Esophagus squamous epithelium (tissue), 5 donors: ENCODE results near the gene PIWIL1. TPM values are rescaled to one million over a fixed set of nuclear protein-coding genes. Genes with fewer than 3 reads are reported as not detected.

ENCODE experiments used
- DNase-seq: peaks from one replicate; lab custom pipeline; 2025; lab: John Stamatoyannopoulos, UW
- H3K27ac ChIP-seq, 4 donors: fragments of 200-600 bp; sonication (generic); one replicate each; pipeline ENCODE4 v1.5.1; 2016 to 2019; ENCODE audit warnings: mild to moderate bottlenecking in 1 of 4
- H3K27me3 ChIP-seq, 4 donors: fragments of 200-600 bp; sonication (generic); 1 replicate in 3 of 4; 2 replicates in 1 of 4; pipeline versions ENCODE4 v1.5.1 to v1.6.0; 2017 to 2021; ENCODE audit warnings: antibody characterized with exemption in 1 of 4
- H3K36me3 ChIP-seq, 3 donors: fragments of 200-600 bp; sonication (generic); one replicate each; pipeline ENCODE4 v1.5.1; 2016 to 2019
- H3K4me1 ChIP-seq, 3 donors: fragments of 200-600 bp; sonication (generic); one replicate each; pipeline ENCODE4 v1.5.1; 2017 to 2019
- H3K4me3 ChIP-seq, 4 donors: fragments of 200-600 bp; sonication (generic); 1 replicate in 3 of 4; 2 replicates in 1 of 4; pipeline ENCODE4 v1.5.1; 2016 to 2019; ENCODE audit warnings: mild to moderate bottlenecking in 2 of 4, moderate library complexity in 1 of 4
- H3K9me3 ChIP-seq, 3 donors: fragments of 200-600 bp; sonication (generic); one replicate each; pipeline ENCODE4 v1.5.1; 2016 to 2019
- CTCF ChIP-seq, 6 experiments: fragments of 450-650 bp in 4 of 6; fragments of 200-600 bp in 2 of 6; sonication (generic) in 2 of 6; IDR thresholded peaks; one replicate each; pipeline ENCODE4 v1.5.1; 2016 to 2019; ENCODE audit warnings: antibody characterized with exemption in 6 of 6, mild to moderate bottlenecking in 4 of 6, moderate library complexity in 4 of 6
- POLR2A ChIP-seq, 4 donors: fragments of 450-650 bp; IDR thresholded peaks; one replicate each; pipeline ENCODE4 v1.6.1; 2017; ENCODE audit warnings: antibody characterized with exemption in 4 of 4, mild to moderate bottlenecking in 4 of 4, moderate library complexity in 3 of 4
- WGBS, 2 donors: methylation state at CpG; one replicate each; pipeline ENCODE4 v1.1.5; 2018; 5-methylcytosine and 5-hydroxymethylcytosine counted together
- intact Hi-C: fragments of 100-400 bp; cut with DNase I; formaldehyde crosslinking; loops from one replicate; pipeline ENCODE4 v1.15.0; 2022
- total RNA-seq, 4 donors: library from RNA; depleted of rRNA; stranded (reverse); fragments of >200 nt; gene quantifications; one replicate each; pipeline ENCODE4 v1.1.0, GENCODE V29; 2016
- donor health status: DM: yes; HTN: yes; CAD: no.

Gene PIWIL1
- total RNA-seq, 4 donors from 2014 or later = 0.09 TPM; not detected in 3

- Histone ChIP-seq H3K4me1 (no peaks in the 10 kb centered on the region), H3K36me3 (no peaks in the 10 kb centered on the region), H3K27ac (no peak overlapping the region), H3K4me3 (no peak overlapping the region), H3K27me3 (peaks cover 0 to 11% (median 1%) of the 10 kb centered on the region in 4 donors), H3K9me3 (no peaks in the 10 kb centered on the region)
- DNase-seq = no peak
- TF ChIP-seq CTCF (IDR thresholded peaks at IDR 0.05) = no peak
- intact Hi-C loops = no loop called here
- 55 to 60% methylated on average over 14 of the region's 14 CpGs for WGBS, 2 donors
These were observed 53.5 kb downstream of the PIWIL1 start for GRCh38 chr12:130391186-130391585.

- intact Hi-C loops = no loop called here
- TF ChIP-seq CTCF (IDR thresholded peaks at IDR 0.05) (no peak), POLR2A (IDR thresholded peaks at IDR 0.05) (no peak)
- H3K27ac ChIP-seq = no peak overlapping the region
- no peaks in the 10 kb centered on the region for H3K4me1 ChIP-seq
- H3K4me3 ChIP-seq = no peak overlapping the region
- no peak for DNase-seq
- H3K27me3 ChIP-seq = peaks cover 0 to 11% (median 1%) of the 10 kb centered on the region in 4 donors
- no peaks in the 10 kb centered on the region for H3K36me3 ChIP-seq
- no peaks in the 10 kb centered on the region for H3K9me3 ChIP-seq
- WGBS, 2 donors = 57 to 59% methylated on average over 4 of the region's 4 CpGs
These were observed 57.2 kb downstream of the PIWIL1 start for GRCh38 chr12:130394906-130395305.

- WGBS, 2 donors = 43% methylated on average over 2 of the region's 2 CpGs
- no peaks in the 10 kb centered on the region for H3K4me1 ChIP-seq
- no peak overlapping the region for H3K4me3 ChIP-seq
- peaks cover 0 to 6% (median 1%) of the 10 kb centered on the region in 4 donors for H3K27me3 ChIP-seq
- intact Hi-C loops = no loop called here
- no peak for TF ChIP-seq POLR2A (IDR thresholded peaks at IDR 0.05)
- no peak for TF ChIP-seq CTCF (IDR thresholded peaks at IDR 0.05)
- no peak overlapping the region for H3K27ac ChIP-seq
- DNase-seq = no peak
- no peaks in the 10 kb centered on the region for H3K36me3 ChIP-seq
- H3K9me3 ChIP-seq = no peaks in the 10 kb centered on the region
These were observed 59.0 kb downstream of the PIWIL1 start for GRCh38 chr12:130396667-130397066.

GRCh38 chr12:130398100-130398848, 60.6 kb downstream of the PIWIL1 start:
- no peak for DNase-seq
- TF ChIP-seq CTCF (IDR thresholded peaks at IDR 0.05) (no peak), POLR2A (IDR thresholded peaks at IDR 0.05) (no peak)

GRCh38 chr12:130401703-130402102, 64.0 kb downstream of the PIWIL1 start:
- intact Hi-C loops = no loop called here
- Histone ChIP-seq H3K27me3 (no peaks in the 10 kb centered on the region), H3K36me3 (no peaks in the 10 kb centered on the region), H3K4me3 (no peak overlapping the region), H3K27ac (no peak overlapping the region), H3K9me3 (no peaks in the 10 kb centered on the region), H3K4me1 (no peaks in the 10 kb centered on the region)
- TF ChIP-seq POLR2A (IDR thresholded peaks at IDR 0.05) (no peak), CTCF (IDR thresholded peaks at IDR 0.05) (no peak)
- WGBS, 2 donors = 78 to 83% methylated on average over 6 of the region's 6 CpGs
- no peak for DNase-seq

More at GRCh38 chr12:130398100-130398848, 60.6 kb downstream of the PIWIL1 start:
- no peaks in the 10 kb centered on the region for H3K4me1 ChIP-seq
- no peaks in the 10 kb centered on the region for H3K36me3 ChIP-seq
- peaks cover 0 to 6% (median 1%) of the 10 kb centered on the region in 4 donors for H3K27me3 ChIP-seq
- no peaks in the 10 kb centered on the region for H3K9me3 ChIP-seq
- 76 to 80% methylated on average over 12 of the region's 12 CpGs for WGBS, 2 donors
- no peak overlapping the region for H3K4me3 ChIP-seq
- intact Hi-C loops = no loop called here
- no peak overlapping the region for H3K27ac ChIP-seq
